C4-2B (cell line): ENCODE results near the gene IGFBP7.

Source experiments
- CTCF ChIP-seq: fragments of 450-650 bp; conservative IDR thresholded peaks from 2 replicates; pipeline ENCODE4 v1.5.1; 2017; ENCODE audit warnings: mild to moderate bottlenecking
- ZFX ChIP-seq: fragments of 450-650 bp; IDR thresholded peaks from 2 replicates; pipeline ENCODE4 v1.6.1; 2017

DNA sequence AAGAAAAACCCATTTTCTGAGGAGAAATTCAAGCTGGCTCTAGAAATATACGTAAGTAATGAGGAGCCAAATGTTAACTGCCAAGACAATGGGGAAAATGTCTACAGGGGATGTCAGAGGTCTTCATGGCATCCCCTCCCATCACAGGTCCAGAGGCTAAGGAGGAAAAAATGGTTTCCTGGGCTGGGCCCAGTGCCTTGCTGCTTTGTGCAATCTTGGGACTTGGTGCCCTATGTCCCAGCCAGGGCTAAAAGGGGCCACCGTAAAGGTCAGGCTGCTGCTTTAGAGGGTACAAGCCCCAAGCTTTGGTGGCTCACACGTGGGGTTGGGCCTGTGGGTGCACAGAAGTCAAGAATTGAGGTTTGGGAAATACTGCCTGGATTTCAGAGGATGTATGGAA, 17.2 kb upstream of the IGFBP7 start:
- TF ChIP-seq CTCF (no peak), ZFX (no peak)
